ENCODE measurements around the gene MYO1D. TPM values are rescaled to one million over a fixed set of nuclear protein-coding genes. Genes with fewer than 3 reads are reported as not detected.

MYO1D gene
- total RNA-seq, 1 donor from 2014 or later: 73.3 TPM

DNA sequence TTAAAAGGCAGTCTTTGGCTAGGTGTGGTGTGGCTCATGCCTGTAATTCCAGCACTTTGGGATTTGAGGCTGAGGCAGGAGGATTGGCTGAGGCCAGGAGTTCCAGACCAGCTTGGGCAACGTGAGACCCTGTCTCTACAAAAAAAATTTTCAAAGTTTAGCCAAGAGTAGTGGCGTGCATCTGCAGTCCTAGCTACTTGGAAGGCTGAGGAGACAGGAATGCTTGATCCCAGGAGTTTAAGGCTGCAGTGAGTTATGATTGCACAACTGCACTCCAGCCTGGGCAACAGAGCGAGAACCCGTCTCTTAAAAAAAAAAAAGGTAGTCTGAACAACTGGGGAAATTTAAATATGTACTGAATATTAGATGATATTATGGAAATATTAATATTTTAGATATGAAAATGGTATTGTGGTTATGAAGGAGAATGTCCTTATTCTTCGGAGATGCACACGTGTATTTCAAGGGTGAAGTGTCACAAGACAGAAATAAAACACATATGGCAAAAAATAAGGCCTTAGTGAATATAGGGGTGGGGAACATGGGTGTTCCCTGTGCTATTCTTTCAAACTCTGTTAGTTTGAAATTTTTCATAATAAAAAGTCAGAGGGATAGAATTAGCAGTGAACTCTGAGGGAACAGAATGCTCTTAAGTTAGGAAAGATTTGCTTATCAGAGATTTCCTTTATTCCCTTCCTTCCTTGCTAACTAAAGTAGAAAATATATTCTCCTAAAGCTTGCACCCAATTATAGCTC is 245.4 kb downstream of the MYO1D start:
- Histone ChIP-seq H3K27me3 (no peaks in the 10 kb centered on the region), H3K4me1 (no peaks in the 10 kb centered on the region), H3K27ac (no peak overlapping the region), H3K9me3 (no peaks in the 10 kb centered on the region), H3K4me3 (no peak overlapping the region), H3K36me3 (no peaks in the 10 kb centered on the region)
- intact Hi-C loops (cut with DNase I): no loop called here
- DNase-seq: no peak
- ATAC-seq: no peak
- TF ChIP-seq, protein P1, sequence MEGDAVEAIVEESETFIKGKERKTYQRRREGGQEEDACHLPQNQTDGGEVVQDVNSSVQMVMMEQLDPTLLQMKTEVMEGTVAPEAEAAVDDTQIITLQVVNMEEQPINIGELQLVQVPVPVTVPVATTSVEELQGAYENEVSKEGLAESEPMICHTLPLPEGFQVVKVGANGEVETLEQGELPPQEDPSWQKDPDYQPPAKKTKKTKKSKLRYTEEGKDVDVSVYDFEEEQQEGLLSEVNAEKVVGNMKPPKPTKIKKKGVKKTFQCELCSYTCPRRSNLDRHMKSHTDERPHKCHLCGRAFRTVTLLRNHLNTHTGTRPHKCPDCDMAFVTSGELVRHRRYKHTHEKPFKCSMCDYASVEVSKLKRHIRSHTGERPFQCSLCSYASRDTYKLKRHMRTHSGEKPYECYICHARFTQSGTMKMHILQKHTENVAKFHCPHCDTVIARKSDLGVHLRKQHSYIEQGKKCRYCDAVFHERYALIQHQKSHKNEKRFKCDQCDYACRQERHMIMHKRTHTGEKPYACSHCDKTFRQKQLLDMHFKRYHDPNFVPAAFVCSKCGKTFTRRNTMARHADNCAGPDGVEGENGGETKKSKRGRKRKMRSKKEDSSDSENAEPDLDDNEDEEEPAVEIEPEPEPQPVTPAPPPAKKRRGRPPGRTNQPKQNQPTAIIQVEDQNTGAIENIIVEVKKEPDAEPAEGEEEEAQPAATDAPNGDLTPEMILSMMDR (IDR thresholded peaks at IDR 0.05): no peak

DNA sequence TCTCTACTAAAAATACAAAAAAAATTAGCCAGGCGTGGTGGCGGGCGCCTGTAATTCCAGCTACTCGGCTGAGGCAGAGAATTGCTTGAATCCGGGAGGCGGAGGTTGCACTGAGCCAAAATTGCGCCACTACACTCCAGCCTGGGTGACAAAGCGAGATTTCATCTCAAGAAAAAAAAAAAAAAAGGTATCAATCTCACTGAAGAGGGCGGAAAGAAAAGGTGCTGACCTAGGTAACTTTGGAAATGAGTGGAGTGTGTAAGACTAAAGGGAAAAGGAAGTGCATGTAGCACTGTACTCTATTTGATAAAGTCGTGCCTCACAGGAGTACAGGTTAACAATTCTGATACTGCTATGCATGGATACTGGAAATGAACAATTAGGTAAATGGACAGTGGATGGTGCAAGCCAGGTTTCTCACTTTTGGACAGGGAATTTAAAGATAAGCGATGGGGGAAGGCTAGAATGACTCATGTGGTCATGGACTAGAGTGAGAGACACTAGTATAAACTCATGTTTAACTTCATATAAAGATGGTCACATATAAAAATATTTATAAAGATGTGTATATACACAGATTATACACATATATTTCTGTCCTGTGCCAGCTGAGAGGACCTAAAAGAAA is 247.2 kb downstream of the MYO1D start:
- H3K4me1 ChIP-seq: no peaks in the 10 kb centered on the region
- no peak overlapping the region for H3K4me3 ChIP-seq
- intact Hi-C loops (cut with DNase I): no loop called here
- no peak overlapping the region for H3K27ac ChIP-seq
- no peaks in the 10 kb centered on the region for H3K36me3 ChIP-seq
- DNase-seq: no peak
- no peaks in the 10 kb centered on the region for H3K9me3 ChIP-seq
- TF ChIP-seq, protein P1 (IDR thresholded peaks at IDR 0.05): no peak
- ATAC-seq: no peak
- H3K27me3 ChIP-seq: no peaks in the 10 kb centered on the region

DNA sequence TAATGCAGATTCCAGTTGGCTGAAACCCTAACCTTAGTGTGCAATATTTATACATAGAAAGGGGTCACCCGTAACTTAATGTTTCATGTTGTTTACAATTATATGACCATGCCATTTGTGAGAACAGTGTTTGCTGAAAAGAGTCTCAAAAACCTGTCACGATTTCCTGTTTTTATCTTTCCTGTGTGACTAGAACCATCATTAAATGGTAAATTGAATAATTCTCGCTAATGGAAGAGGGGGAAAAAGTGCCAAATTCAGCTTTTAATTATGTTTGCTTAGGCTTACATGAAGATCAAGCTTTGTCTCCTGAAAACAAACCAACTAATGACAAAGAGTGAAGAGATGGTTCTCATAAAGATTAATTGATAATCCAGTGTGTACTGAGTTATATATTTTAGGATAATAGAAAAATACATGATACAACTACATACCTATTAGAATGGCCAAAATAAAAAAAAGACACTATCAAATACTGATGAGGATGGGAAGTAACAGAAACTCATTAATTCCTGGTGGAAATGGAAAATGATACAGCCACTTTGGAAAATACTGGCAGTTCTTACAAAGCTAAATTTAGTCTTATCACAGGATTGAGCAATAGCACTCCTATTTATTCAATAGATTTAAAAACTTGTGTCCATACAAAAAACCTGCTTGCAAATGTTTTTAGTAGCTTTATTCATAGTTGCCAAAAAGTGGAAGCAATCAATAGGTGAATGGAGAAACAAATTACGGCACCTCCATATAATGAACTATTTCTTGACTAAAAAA is 248.5 kb downstream of the MYO1D start:
- H3K4me3 ChIP-seq: no peak overlapping the region
- H3K9me3 ChIP-seq: no peaks in the 10 kb centered on the region
- H3K27me3 ChIP-seq: no peaks in the 10 kb centered on the region
- no peak for ATAC-seq
- TF ChIP-seq, protein P1 (IDR thresholded peaks at IDR 0.05): no peak
- H3K4me1 ChIP-seq: no peaks in the 10 kb centered on the region
- DNase-seq: no peak
- intact Hi-C loops (cut with DNase I): no loop called here
- no peaks in the 10 kb centered on the region for H3K36me3 ChIP-seq
- H3K27ac ChIP-seq: no peak overlapping the region

DNA sequence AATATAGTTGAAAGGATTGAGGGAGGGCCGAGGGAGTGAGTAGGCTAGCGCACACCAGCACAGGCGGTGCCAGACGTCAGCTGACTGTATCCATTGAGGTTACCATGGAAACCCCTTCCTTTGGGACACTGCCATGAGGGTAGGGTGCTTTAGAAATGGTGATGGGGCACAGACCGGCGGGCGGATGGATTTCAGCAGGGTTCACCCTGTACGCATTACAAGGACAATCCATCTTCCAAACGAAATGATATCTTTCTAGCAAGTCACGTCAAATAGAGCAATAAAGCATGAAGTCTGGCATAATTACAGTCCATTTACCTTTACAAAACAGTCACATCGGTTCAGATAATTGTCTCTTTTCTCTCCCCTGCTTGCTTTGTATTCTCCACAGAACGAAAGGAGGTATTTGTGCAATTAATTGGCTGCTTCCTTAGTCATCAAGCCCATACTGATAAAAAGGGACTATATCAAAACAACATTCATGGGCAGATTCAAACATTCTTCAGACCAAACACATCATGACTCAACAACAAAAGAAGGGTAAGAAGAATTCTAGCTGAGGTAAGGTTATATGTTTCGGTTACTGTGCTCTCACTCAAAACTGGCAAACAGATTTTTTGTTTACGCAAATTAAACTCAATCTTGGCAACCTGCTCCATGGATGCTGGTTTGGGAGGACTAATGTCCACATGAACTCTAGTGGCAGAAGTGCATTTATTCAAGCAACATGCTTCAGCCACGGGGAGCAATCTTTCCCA is 249.5 kb downstream of the MYO1D start:
- no peaks in the 10 kb centered on the region for H3K9me3 ChIP-seq
- intact Hi-C loops (cut with DNase I): no loop called here
- H3K4me3 ChIP-seq: no peak overlapping the region
- H3K4me1 ChIP-seq: no peaks in the 10 kb centered on the region
- ATAC-seq (no peak), DNase-seq (no peak)
- H3K27ac ChIP-seq: no peak overlapping the region
- H3K27me3 ChIP-seq: no peaks in the 10 kb centered on the region
- H3K36me3 ChIP-seq: no peaks in the 10 kb centered on the region
- TF ChIP-seq, protein P1 (IDR thresholded peaks at IDR 0.05): no peak

DNA sequence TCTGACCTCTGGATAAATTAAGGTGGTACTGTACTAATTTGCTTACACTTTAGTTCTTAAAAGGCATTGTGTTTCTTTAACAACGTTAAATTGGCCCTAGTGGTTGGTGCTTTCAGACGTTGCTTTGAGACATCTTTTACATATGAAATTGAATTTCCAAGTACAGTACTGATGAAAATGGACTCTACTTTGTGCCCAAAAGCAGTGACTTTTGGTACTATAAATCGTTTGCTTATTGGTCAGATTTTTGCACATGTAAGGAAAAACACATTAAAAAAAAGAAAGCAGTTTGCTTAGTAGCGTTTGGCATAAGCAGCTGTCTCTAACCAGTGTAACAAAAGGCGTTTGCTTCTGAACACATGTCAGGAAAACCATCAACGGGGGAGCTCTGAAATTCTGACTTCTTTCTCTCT is 250.5 kb downstream of the MYO1D start:
- ATAC-seq (no peak), DNase-seq (no peak)
- H3K36me3 ChIP-seq: no peaks in the 10 kb centered on the region
- H3K27me3 ChIP-seq: no peaks in the 10 kb centered on the region
- intact Hi-C loops (cut with DNase I): no loop called here
- H3K4me1 ChIP-seq: no peaks in the 10 kb centered on the region
- H3K4me3 ChIP-seq: no peak overlapping the region
- H3K27ac ChIP-seq: no peak overlapping the region
- TF ChIP-seq, protein P1 (IDR thresholded peaks at IDR 0.05): no peak
- no peaks in the 10 kb centered on the region for H3K9me3 ChIP-seq

Data from upper lobe of right lung (tissue), 1 donor.